Smooth muscle cell (in vitro differentiated cells): ENCODE measurements around the gene RDH13. TPM values are rescaled to one million over a fixed set of nuclear protein-coding genes. Genes with fewer than 3 reads are reported as not detected.

Source experiments
- DNase-seq: peaks from one replicate; lab custom pipeline; 2025; ENCODE audit not compliant: unreplicated experiment; lab: John Stamatoyannopoulos, UW
- H2AFZ ChIP-seq: fragments of 200-600 bp; sonication (generic); 2 replicates; pipeline ENCODE4 v1.6.0; 2016; ENCODE audit warnings: antibody characterized with exemption, low read depth, mild to moderate bottlenecking
- H3F3A ChIP-seq: fragments of 200-600 bp; sonication (generic); 2 replicates; pipeline ENCODE4 v1.6.0; 2017; ENCODE audit warnings: antibody characterized with exemption, low read depth
- H3K27ac ChIP-seq: fragments of 200-600 bp; sonication (generic); 2 replicates; pipeline ENCODE4 v1.5.1; 2016; ENCODE audit warnings: low read depth, mild to moderate bottlenecking
- H3K27me3 ChIP-seq: fragments of 200-600 bp; sonication (generic); 2 replicates; pipeline ENCODE4 v1.6.1; 2016; ENCODE audit warnings: low read depth, mild to moderate bottlenecking
- H3K36me3 ChIP-seq: fragments of 200-600 bp; sonication (generic); 2 replicates; pipeline ENCODE4 v1.5.1; 2016; ENCODE audit warnings: low read depth
- H3K4me1 ChIP-seq: fragments of 200-600 bp; sonication (generic); 2 replicates; pipeline ENCODE4 v1.5.1; 2016; ENCODE audit warnings: low read depth
- H3K4me2 ChIP-seq: fragments of 200-600 bp; sonication (generic); 2 replicates; pipeline ENCODE4 v1.6.0; 2016; ENCODE audit warnings: mild to moderate bottlenecking
- H3K4me3 ChIP-seq: fragments of 200-600 bp; sonication (generic); 2 replicates; pipeline ENCODE4 v1.5.1; 2016; ENCODE audit warnings: mild to moderate bottlenecking
- H3K79me2 ChIP-seq: fragments of 200-600 bp; sonication (generic); 2 replicates; pipeline ENCODE4 v1.6.0; 2016; ENCODE audit warnings: low read depth, mild to moderate bottlenecking
- H3K9ac ChIP-seq: fragments of 200-600 bp; sonication (generic); 2 replicates; pipeline ENCODE4 v1.6.0; 2016; ENCODE audit warnings: low read depth
- H3K9me3 ChIP-seq: fragments of 200-600 bp; sonication (generic); replicated peaks from 2 replicates; pipeline ENCODE4 v1.5.1; 2016; ENCODE audit warnings: low read depth
- H4K20me1 ChIP-seq: fragments of 200-600 bp; sonication (generic); 2 replicates; pipeline ENCODE4 v1.6.0; 2016; ENCODE audit warnings: low read depth
- CTCF ChIP-seq: fragments of 200-600 bp; sonication (generic); IDR thresholded peaks from 2 replicates; pipeline ENCODE4 v1.5.1; 2017; ENCODE audit warnings: borderline replicate concordance, mild to moderate bottlenecking, antibody characterized with exemption; ENCODE audit not compliant: insufficient read depth, poor library complexity, severe bottlenecking
- WGBS: methylation state at CpG from one replicate; pipeline ENCODE4 v1.1.7; 2016; ENCODE audit warnings: low lambda C conversion rate; 5-methylcytosine and 5-hydroxymethylcytosine counted together
- polyA plus RNA-seq: library from polyadenylated mRNA; unstranded; fragments of >200 nt; fragmentation: Nextera tagmentation; extraction: Ambion mirVana; gene quantifications from 2 replicates; pipeline ENCODE4 v1.2.1, GENCODE V29; 2016
- total RNA-seq: library from RNA; depleted of rRNA; stranded (reverse); fragments of >200 nt; gene quantifications from 2 replicates; pipeline ENCODE4 v1.2.3, GENCODE V29; 2014

Gene RDH13
- total and polyA plus RNA-seq, 2 experiments from 2014 or later = 9.1 to 13.5 TPM

GRCh38 chr19:55044771-55045716 is 17.9 kb downstream of the RDH13 start:
- Histone ChIP-seq H3K79me2 (no peaks in the 10 kb centered on the region), H3K4me1 (no peaks in the 10 kb centered on the region), H3K27ac (no peak overlapping the region), H3K4me3 (no peak overlapping the region), H3K9me3 (no peaks in the 10 kb centered on the region), H3K27me3 (no peaks in the 10 kb centered on the region), H3K9ac (no peak overlapping the region), H2AFZ (no peak overlapping the region), H4K20me1 (peaks cover 4% of the 10 kb centered on the region), H3F3A (no peaks in the 10 kb centered on the region), H3K4me2 (no peak overlapping the region), H3K36me3 (no peaks in the 10 kb centered on the region)
- WGBS = 97% methylated on average over 30 of the region's 30 CpGs
- no peak for TF ChIP-seq CTCF
- DNase-seq = no peak

DNA sequence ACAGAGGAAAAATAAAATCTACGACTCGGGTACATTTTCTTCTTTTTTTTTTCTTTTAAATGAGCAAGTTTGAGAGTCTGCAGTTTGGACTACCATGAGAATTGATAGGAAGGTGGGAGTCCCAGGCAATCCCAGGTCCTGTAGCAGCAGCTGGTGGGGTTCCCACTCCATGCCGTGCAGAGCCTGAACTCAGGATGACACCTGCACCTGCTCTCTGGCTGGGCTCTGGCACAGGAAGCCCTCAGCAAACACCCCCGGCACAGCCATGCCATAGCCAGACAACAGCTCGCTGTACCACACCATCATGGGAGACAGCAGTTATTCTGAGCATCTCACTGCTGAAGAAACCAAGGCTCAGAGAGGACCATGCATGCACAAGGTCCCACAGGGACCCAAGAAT is 18.7 kb downstream of the RDH13 start:
- no peak for DNase-seq
- no peaks in the 10 kb centered on the region for H3K79me2 ChIP-seq
- 97% methylated on average over 5 of the region's 5 CpGs for WGBS
- H2AFZ ChIP-seq = no peak overlapping the region
- no peaks in the 10 kb centered on the region for H3K4me1 ChIP-seq
- H3K9me3 ChIP-seq = no peaks in the 10 kb centered on the region
- no peak overlapping the region for H3K27ac ChIP-seq
- H3K27me3 ChIP-seq = no peaks in the 10 kb centered on the region
- H3K4me3 ChIP-seq = no peak overlapping the region
- H3K36me3 ChIP-seq = no peaks in the 10 kb centered on the region
- no peak overlapping the region for H3K9ac ChIP-seq
- no peaks in the 10 kb centered on the region for H3F3A ChIP-seq
- H4K20me1 ChIP-seq = peaks cover 3% of the 10 kb centered on the region
- no peak overlapping the region for H3K4me2 ChIP-seq
- no peak for TF ChIP-seq CTCF

DNA sequence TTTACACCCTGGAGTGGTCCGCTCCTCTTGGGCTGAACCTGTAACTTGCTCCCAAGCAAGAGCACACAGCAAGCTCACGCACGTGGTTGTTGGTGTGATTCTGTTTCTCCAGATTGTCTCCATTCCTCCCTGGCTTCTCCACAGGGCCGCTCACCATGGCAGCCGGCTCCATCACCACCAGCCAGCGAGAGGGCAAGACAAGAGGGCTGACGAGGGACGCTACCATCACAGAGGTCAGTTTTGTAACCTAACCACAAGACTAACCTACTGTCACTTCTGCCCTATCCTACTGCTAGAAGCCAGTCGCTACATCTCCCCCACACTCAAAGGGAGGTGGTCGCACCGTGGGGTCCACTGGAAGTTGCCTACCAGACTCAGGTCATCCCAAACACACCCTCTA is 20.3 kb downstream of the RDH13 start:
- H3K9ac ChIP-seq = no peak overlapping the region
- H3K36me3 ChIP-seq = no peaks in the 10 kb centered on the region
- no peak overlapping the region for H2AFZ ChIP-seq
- H3K27ac ChIP-seq = no peak overlapping the region
- no peaks in the 10 kb centered on the region for H3F3A ChIP-seq
- WGBS = 72% methylated on average over 11 of the region's 11 CpGs
- H3K79me2 ChIP-seq = no peaks in the 10 kb centered on the region
- H3K4me2 ChIP-seq = no peak overlapping the region
- DNase-seq = no peak
- peaks cover 10% of the 10 kb centered on the region for H4K20me1 ChIP-seq
- no peak for TF ChIP-seq CTCF
- no peaks in the 10 kb centered on the region for H3K4me1 ChIP-seq
- H3K9me3 ChIP-seq = no peaks in the 10 kb centered on the region
- H3K4me3 ChIP-seq = no peak overlapping the region
- no peaks in the 10 kb centered on the region for H3K27me3 ChIP-seq

- no peaks in the 10 kb centered on the region for H3K27me3 ChIP-seq
- H3K79me2 ChIP-seq = no peaks in the 10 kb centered on the region
- H3F3A ChIP-seq = no peaks in the 10 kb centered on the region
- no peak overlapping the region for H3K27ac ChIP-seq
- H3K4me1 ChIP-seq = no peaks in the 10 kb centered on the region
- no peak overlapping the region for H2AFZ ChIP-seq
- no peak for DNase-seq
- H3K4me3 ChIP-seq = no peak overlapping the region
- H3K9ac ChIP-seq = no peak overlapping the region
- no peak overlapping the region for H3K4me2 ChIP-seq
- TF ChIP-seq CTCF = no peak
- H3K36me3 ChIP-seq = no peaks in the 10 kb centered on the region
- H3K9me3 ChIP-seq = no peaks in the 10 kb centered on the region
- 95% methylated on average over 9 of the region's 9 CpGs for WGBS
- H4K20me1 ChIP-seq = peaks cover 10% of the 10 kb centered on the region
Observed at GRCh38 chr19:55042344-55042678, 20.6 kb downstream of the RDH13 start.
